HuH-7 (cell line): Measurements from ENCODE around the gene TSPAN16.
"Not testable (repeated sequence)": the region's sequence is repeated elsewhere in the genome, so short reads cannot be mapped to it uniquely, and the experiment has no call there.

Source experiments
- DNase-seq: peaks from one replicate; pipeline ENCODE4 v3.0.0; 2011; ENCODE audit warnings: low spot score

The TSPAN16 gene

GRCh38 chr19:11345122-11345803 is 49.3 kb downstream of the TSPAN16 start:
- no peak for DNase-seq

- peak; percentile 88 for DNase-seq
Measured at GRCh38 chr19:11346104-11346940, 50.4 kb downstream of the TSPAN16 start, which contains the start of the genes CCDC159 and TMEM205. TSS of gene CCDC159 (plus strand) at chr19:11346519. CDS start at chr19:11346607, 88 bp downstream. TSS of gene TMEM205 (minus strand) at chr19:11346268. CDS start at chr19:11345619, 649 bp downstream.

- no peak for DNase-seq
Measured at GRCh38 chr19:11347546-11348039, 51.6 kb downstream of the TSPAN16 start.

- no peak for DNase-seq
Measured at GRCh38 chr19:11349171-11349570, 53.2 kb downstream of the TSPAN16 start.

GRCh38 chr19:11354102-11354501 is 58.1 kb downstream of the TSPAN16 start:
- not testable (repeated sequence) for DNase-seq

GRCh38 chr19:11355160-11356073 is 59.5 kb downstream of the TSPAN16 start, which contains the start of gene PLPPR2:
TSS of gene PLPPR2 (plus strand) at chr19:11355432. CDS start at chr19:11357674, 2,242 bp downstream.
- peak; percentile 72 for DNase-seq

- DNase-seq: no peak
Measured at GRCh38 chr19:11356074-11356397, 60.1 kb downstream of the TSPAN16 start.

- DNase-seq: no peak
Measured at GRCh38 chr19:11356676-11357550, 61.0 kb downstream of the TSPAN16 start.

GRCh38 chr19:11359421-11359820 is 63.5 kb downstream of the TSPAN16 start:
- no peak for DNase-seq

- no peak for DNase-seq
Measured at GRCh38 chr19:11361037-11361770, 65.2 kb downstream of the TSPAN16 start.

- DNase-seq: no peak
Measured at GRCh38 chr19:11361771-11362731, 66.1 kb downstream of the TSPAN16 start.

GRCh38 chr19:11363881-11364280 is 67.9 kb downstream of the TSPAN16 start:
- DNase-seq: no peak

GRCh38 chr19:11364296-11364904 is 68.4 kb downstream of the TSPAN16 start:
- no peak for DNase-seq

GRCh38 chr19:11364935-11365334 is 69.0 kb downstream of the TSPAN16 start:
- DNase-seq: no peak
